GM12878 (cell line): Measurements from ENCODE around the gene IRF2BPL. TPM values are rescaled to one million over a fixed set of nuclear protein-coding genes. Genes with fewer than 3 reads are reported as not detected.

Experiments
- ATAC-seq: fragments of 200-7000 bp; cut with Tn5 transposase; 3 replicates; pipeline ENCODE4 v1.9.1; 2020; ENCODE audit warnings: mild to moderate bottlenecking, moderate library complexity
- BruUV-seq: library from RNA; stranded (reverse); fragments of 400-500 nt; replicated peaks from 2 replicates; lab custom pipeline; 2021; lab: Mats Ljungman, UMichigan
- CTCF ChIA-PET: fragments of 300-600 bp; sonication (Branson Sonifier 250); formaldehyde crosslinking; extraction: SDS; loops from one replicate; lab custom pipeline; 2021; ENCODE audit warnings: inconsistent platforms; lab: Yijun Ruan, JAX
- POLR2A ChIA-PET: fragments of 350-600 bp; formaldehyde crosslinking; extraction: SDS; loops from one replicate; lab custom pipeline; 2021; ENCODE audit warnings: inconsistent platforms; lab: Charles Lee
- RAD21 ChIA-PET: fragments of 300-600 bp; sonication (Branson Sonifier 250); formaldehyde crosslinking; loops from one replicate; lab custom pipeline; 2023; ENCODE audit warnings: antibody characterized with exemption; ENCODE audit not compliant: unreplicated experiment; lab: Charles Lee
- SMC1A ChIA-PET: fragments of 300-600 bp; sonication (Branson Sonifier 250); formaldehyde crosslinking; loops from one replicate; lab custom pipeline; 2023; ENCODE audit not compliant: unreplicated experiment, uncharacterized antibody; lab: Charles Lee
- DNase-seq: peaks from one replicate; pipeline ENCODE4 v3.0.0-alpha.2; 2011; ENCODE audit warnings: low read depth, low spot score
- FAIRE-seq: peaks from 3 replicates; lab custom pipeline; 2011; peaks lifted over from hg19 to GRCh38; lab: Jason Lieb, UNC
- H2AFZ ChIP-seq: 2 replicates; pipeline ENCODE4 v1.6.0; 2011; ENCODE audit warnings: low read depth, low read length, control low read depth; ENCODE audit not compliant: control insufficient read depth
- H3K27ac ChIP-seq: 2 replicates; pipeline ENCODE4 v1.5.1; 2011; ENCODE audit warnings: control low read depth; ENCODE audit not compliant: control insufficient read depth, insufficient read depth
- H3K27me3 ChIP-seq, 2 experiments: replicated peaks in 1 of 2; 2 replicates each; pipeline versions ENCODE4 v1.6.0 to v1.6.1; 2011; ENCODE audit warnings: low read length in 1 of 2; ENCODE audit not compliant: control insufficient read depth in 2 of 2, insufficient read depth in 2 of 2
- H3K36me3 ChIP-seq, 2 experiments: 2 replicates each; pipeline ENCODE4 v1.5.1; 2011; ENCODE audit warnings: low read length in 1 of 2; ENCODE audit not compliant: control insufficient read depth in 2 of 2, insufficient read depth in 2 of 2
- H3K4me1 ChIP-seq: 2 replicates; pipeline ENCODE4 v1.6.1; 2011; ENCODE audit warnings: mild to moderate bottlenecking, low read length, moderate library complexity, mixed read lengths; ENCODE audit not compliant: control insufficient read depth, insufficient read depth
- H3K4me2 ChIP-seq: 2 replicates; pipeline ENCODE4 v1.6.0; 2011; ENCODE audit warnings: control low read depth; ENCODE audit not compliant: control insufficient read depth, insufficient read depth
- H3K4me3 ChIP-seq: fragments of 200-600 bp; sonication (generic); 2 replicates; pipeline ENCODE4 v1.5.1; 2016
- H3K79me2 ChIP-seq: 2 replicates; pipeline ENCODE4 v1.6.0; 2011; ENCODE audit warnings: low read length; ENCODE audit not compliant: control insufficient read depth, insufficient read depth
- H3K9ac ChIP-seq: 2 replicates; pipeline ENCODE4 v1.8.0; 2011; ENCODE audit warnings: low read length, control low read depth, mixed read lengths; ENCODE audit not compliant: control insufficient read depth, insufficient read depth
- H3K9me3 ChIP-seq: replicated peaks from 3 replicates; pipeline ENCODE4 v1.5.1; 2011; ENCODE audit warnings: mild to moderate bottlenecking, low read length; ENCODE audit not compliant: control insufficient read depth, insufficient read depth
- H4K20me1 ChIP-seq: 2 replicates; pipeline ENCODE4 v1.6.0; 2011; ENCODE audit not compliant: control insufficient read depth, insufficient read depth
- DPF2 ChIP-seq: fragments of 450-650 bp; IDR thresholded peaks from 2 replicates; pipeline ENCODE4 v1.6.1; 2017; ENCODE audit warnings: mild to moderate bottlenecking
- EED ChIP-seq: sonication (generic); IDR thresholded peaks from 2 replicates; pipeline ENCODE4 v1.6.1; 2016; ENCODE audit warnings: antibody characterized with exemption, low read depth
- GABPA ChIP-seq: IDR thresholded peaks from 2 replicates; pipeline ENCODE4 v1.6.1; 2014; ENCODE audit warnings: antibody characterized with exemption, low read depth, mild to moderate bottlenecking, inconsistent platforms
- HDAC2 ChIP-seq: fragments of 200-600 bp; sonication (generic); IDR thresholded peaks from 2 replicates; pipeline ENCODE4 v1.6.1; 2017
- IKZF1 ChIP-seq: fragments of 450-650 bp; conservative IDR thresholded peaks from 2 replicates; pipeline ENCODE4 v1.6.1; 2017; ENCODE audit warnings: antibody characterized with exemption, mild to moderate bottlenecking
- IKZF2 ChIP-seq, 2 experiments: fragments of 450-650 bp; IDR thresholded peaks; 2 replicates each; pipeline ENCODE4 v1.6.1; 2017; ENCODE audit warnings: mild to moderate bottlenecking in 2 of 2, moderate library complexity in 2 of 2
- PAX5 ChIP-seq: IDR thresholded peaks from 2 replicates; pipeline ENCODE4 v1.6.1; 2011; ENCODE audit warnings: low read depth, low read length, borderline replicate concordance
- WGBS: methylation state at CpG from one replicate; pipeline ENCODE4 v1.1.6; 2016; ENCODE audit warnings: low lambda C conversion rate; ENCODE audit not compliant: insufficient replicate concordance, insufficient coverage; ENCODE audit errors: missing lambda C conversion rate; 5-methylcytosine and 5-hydroxymethylcytosine counted together
- in situ Hi-C: fragments of 300-500 bp; cut with MboI; formaldehyde crosslinking; loops from 9 replicates; pipeline ENCODE4 v1.14.3; 2018; ENCODE audit warnings: mixed read lengths
- intact Hi-C: fragments of 100-400 bp; cut with micrococcal nuclease; formaldehyde crosslinking; loops from one replicate; pipeline ENCODE4 v1.14.2; 2022; ENCODE audit not compliant: unreplicated experiment
- polyA plus RNA-seq, 11 experiments: library from polyadenylated mRNA; depleted of rRNA in 4 of 11; unstranded in 6 of 11; stranded (reverse) in 5 of 11; fragments of >200 nt; fragmentation: Nextera tagmentation in 4 of 11; fragmentation: Illumina TruSeq in 1 of 11; extraction: Ambion mirVana in 4 of 11; extraction: Trizol in 1 of 11; gene quantifications; 1 replicate in 1 of 11; 2 replicates in 10 of 11; pipeline versions ENCODE4 v1.2.1 to v1.2.3, GENCODE V29; 2011 to 2016; ENCODE audit warnings: inconsistent platforms in 2 of 11, missing spikeins in 2 of 11, low read depth in 1 of 11
- total RNA-seq, 4 experiments: library from RNA; depleted of rRNA in 3 of 4; stranded (reverse); fragments of >200 nt in 3 of 4; fragmentation: Illumina TruSeq in 1 of 4; extraction: Trizol in 1 of 4; gene quantifications; 2 replicates each; pipeline versions ENCODE4 v1.2.1 to v1.2.3, GENCODE V29; 2013 to 2021
- TF ChIP-seq, protein P1 (sequence below): IDR thresholded peaks from 2 replicates; pipeline ENCODE4 v1.6.1; 2012; ENCODE audit warnings: improper control_type of control experiment, low read depth, low read length; ENCODE audit not compliant: insufficient replicate concordance

IRF2BPL gene
- total and polyA plus RNA-seq, 10 of the 15 experiments (the other 5 are each of a cell fraction or from before 2014, with no cell fraction given), result 1.2 to 34.5 (median 3.1) TPM

DNA sequence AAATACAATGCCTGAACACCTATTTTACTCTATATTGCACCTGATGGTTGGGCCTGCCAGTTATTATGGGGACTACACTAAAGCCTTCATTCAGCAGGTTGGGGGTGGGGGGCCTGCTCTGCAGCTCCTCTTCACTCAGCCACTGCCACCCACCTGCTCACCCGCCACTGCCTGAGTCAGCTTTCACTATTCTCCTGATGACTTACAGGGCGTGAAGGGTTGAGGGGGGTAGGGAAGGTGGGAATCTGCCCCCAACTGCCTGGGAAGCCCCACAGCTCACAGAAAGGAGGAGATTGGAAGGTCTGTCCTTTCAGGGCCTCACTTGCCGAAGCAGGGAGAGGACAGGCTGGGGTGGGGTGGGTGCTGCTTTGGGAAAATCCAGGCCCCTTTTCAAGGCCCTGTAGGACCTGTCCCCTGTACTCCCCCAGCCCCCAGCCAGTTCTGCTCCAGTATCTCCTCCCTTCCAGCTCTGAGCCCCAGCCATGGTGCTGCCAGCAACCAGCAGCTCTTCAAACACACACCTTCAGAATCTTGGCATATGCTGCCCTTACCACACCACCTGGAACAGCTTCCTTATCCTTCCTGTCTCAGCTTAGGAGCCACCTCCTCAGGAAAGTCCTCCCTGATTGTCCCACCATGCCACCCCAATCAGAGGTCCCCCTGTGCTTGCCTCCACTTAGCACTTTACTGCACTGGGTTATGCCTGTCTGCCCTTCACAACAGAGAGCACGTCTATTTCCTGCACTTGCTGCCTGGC, 33.1 kb downstream of the IRF2BPL start:
- POLR2A ChIA-PET, result interaction anchor here (0.8 to 1.2 kb wide), 8 partner anchors 9 to 39 kb away, joined by 3 to 6 read pairs (median 3); no protein-coding TSS in a partner anchor
- H3K4me3 ChIP-seq, result no peak overlapping the region

DNA sequence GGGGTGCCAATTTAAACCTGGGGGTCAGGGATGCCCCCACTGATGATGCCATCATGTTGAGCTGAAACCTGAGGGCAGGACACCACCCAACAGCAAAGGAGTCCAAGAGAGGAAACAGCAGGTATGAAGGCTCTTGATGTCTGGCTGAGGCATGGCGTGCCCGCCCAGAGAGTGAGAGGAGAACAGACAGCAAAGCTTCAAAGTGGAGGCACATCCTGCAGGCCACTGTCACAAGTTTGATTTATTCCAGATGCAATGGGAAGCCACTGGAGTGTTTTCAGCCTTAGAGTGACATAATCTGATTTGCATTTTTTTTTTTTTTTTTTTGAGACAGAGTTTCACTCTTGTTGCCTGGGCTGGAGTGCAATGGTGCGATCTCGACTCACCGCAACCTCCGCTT, 34.8 kb downstream of the IRF2BPL start:
- H4K20me1 ChIP-seq, result no peaks in the 10 kb centered on the region
- no peak overlapping the region for H3K4me2 ChIP-seq
- H2AFZ ChIP-seq, result no peak overlapping the region
- POLR2A ChIA-PET, result interaction anchor here (0.7 kb wide), 1 partner anchor 43 kb away, joined by 5 read pairs; no protein-coding TSS in a partner anchor
- no peak overlapping the region for H3K27ac ChIP-seq
- in situ Hi-C loops (no loop called here), intact Hi-C loops (no loop called here)
- no peak for DNase-seq
- SMC1A ChIA-PET, result no interaction called here
- no TSS peak for BruUV-seq
- FAIRE-seq, result no peak
- no peak for TF ChIP-seq GABPA
- TF ChIP-seq, protein P1, sequence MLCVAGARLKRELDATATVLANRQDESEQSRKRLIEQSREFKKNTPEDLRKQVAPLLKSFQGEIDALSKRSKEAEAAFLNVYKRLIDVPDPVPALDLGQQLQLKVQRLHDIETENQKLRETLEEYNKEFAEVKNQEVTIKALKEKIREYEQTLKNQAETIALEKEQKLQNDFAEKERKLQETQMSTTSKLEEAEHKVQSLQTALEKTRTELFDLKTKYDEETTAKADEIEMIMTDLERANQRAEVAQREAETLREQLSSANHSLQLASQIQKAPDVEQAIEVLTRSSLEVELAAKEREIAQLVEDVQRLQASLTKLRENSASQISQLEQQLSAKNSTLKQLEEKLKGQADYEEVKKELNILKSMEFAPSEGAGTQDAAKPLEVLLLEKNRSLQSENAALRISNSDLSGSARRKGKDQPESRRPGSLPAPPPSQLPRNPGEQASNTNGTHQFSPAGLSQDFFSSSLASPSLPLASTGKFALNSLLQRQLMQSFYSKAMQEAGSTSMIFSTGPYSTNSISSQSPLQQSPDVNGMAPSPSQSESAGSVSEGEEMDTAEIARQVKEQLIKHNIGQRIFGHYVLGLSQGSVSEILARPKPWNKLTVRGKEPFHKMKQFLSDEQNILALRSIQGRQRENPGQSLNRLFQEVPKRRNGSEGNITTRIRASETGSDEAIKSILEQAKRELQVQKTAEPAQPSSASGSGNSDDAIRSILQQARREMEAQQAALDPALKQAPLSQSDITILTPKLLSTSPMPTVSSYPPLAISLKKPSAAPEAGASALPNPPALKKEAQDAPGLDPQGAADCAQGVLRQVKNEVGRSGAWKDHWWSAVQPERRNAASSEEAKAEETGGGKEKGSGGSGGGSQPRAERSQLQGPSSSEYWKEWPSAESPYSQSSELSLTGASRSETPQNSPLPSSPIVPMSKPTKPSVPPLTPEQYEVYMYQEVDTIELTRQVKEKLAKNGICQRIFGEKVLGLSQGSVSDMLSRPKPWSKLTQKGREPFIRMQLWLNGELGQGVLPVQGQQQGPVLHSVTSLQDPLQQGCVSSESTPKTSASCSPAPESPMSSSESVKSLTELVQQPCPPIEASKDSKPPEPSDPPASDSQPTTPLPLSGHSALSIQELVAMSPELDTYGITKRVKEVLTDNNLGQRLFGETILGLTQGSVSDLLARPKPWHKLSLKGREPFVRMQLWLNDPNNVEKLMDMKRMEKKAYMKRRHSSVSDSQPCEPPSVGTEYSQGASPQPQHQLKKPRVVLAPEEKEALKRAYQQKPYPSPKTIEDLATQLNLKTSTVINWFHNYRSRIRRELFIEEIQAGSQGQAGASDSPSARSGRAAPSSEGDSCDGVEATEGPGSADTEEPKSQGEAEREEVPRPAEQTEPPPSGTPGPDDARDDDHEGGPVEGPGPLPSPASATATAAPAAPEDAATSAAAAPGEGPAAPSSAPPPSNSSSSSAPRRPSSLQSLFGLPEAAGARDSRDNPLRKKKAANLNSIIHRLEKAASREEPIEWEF, result no peak
- no peak for ATAC-seq
- no peak overlapping the region for H3K4me3 ChIP-seq
- no peak overlapping the region for H3K9ac ChIP-seq
- H3K36me3 ChIP-seq, result no peaks in the 10 kb centered on the region
- H3K9me3 ChIP-seq, result no peaks in the 10 kb centered on the region
- no peaks in the 10 kb centered on the region for H3K27me3 ChIP-seq
- peaks cover 22% of the 10 kb centered on the region for H3K4me1 ChIP-seq
- H3K79me2 ChIP-seq, result no peaks in the 10 kb centered on the region
- CTCF ChIA-PET, result no interaction called here
- 58% methylated on average over 6 of the region's 6 CpGs for WGBS
- RAD21 ChIA-PET, result interaction anchor here (1.2 to 1.3 kb wide), 2 partner anchors 13 to 16 kb away, joined by 4 read pairs; no protein-coding TSS in a partner anchor

More for the DNA sequence above, 33.1 kb downstream of the IRF2BPL start:
- no peak overlapping the region for H3K27ac ChIP-seq
- peak; percentile 51; the same call in 2 of the 3 replicates for ATAC-seq
- intact Hi-C loops, result no loop called here
- in situ Hi-C loops, result no loop called here
- 21% methylated on average over 4 of the region's 4 CpGs for WGBS
- RAD21 ChIA-PET, result interaction anchor here (0.6 to 1.5 kb wide), 9 partner anchors 12 to 82 kb away, joined by 3 to 7 read pairs (median 3); no protein-coding TSS in a partner anchor
- H3K9me3 ChIP-seq, result no peaks in the 10 kb centered on the region
- no peak overlapping the region; the same call in 1 of the 2 replicates for H2AFZ ChIP-seq
- no peak for FAIRE-seq
- no peaks in the 10 kb centered on the region for H3K27me3 ChIP-seq
- H3K36me3 ChIP-seq, result no peaks in the 10 kb centered on the region
- peaks cover 32% of the 10 kb centered on the region for H3K4me1 ChIP-seq
- no peak overlapping the region; the same call in 1 of the 2 replicates for H3K9ac ChIP-seq
- H4K20me1 ChIP-seq, result no peaks in the 10 kb centered on the region
- no TSS peak for BruUV-seq
- no peak for DNase-seq
- H3K79me2 ChIP-seq, result no peaks in the 10 kb centered on the region
- H3K4me2 ChIP-seq, result no peak overlapping the region
- CTCF ChIA-PET, result interaction anchor here (0.8 to 1.3 kb wide), 2 partner anchors 18 to 33 kb away, joined by 3 to 4 read pairs; no protein-coding TSS in a partner anchor
- TF ChIP-seq HDAC2 (no peak), DPF2 (0 out of 2 replicates have a peak, but pooled peaks have one; percentile 21), PAX5 (no peak), IKZF2 (IDR thresholded peaks at IDR 0.05) (peak; percentile 24 to 41; a peak in 1 of 4 replicates), EED (peak; percentile 65), IKZF1 (peak; percentile 50)
- SMC1A ChIA-PET, result interaction anchor here (0.6 to 1.6 kb wide), 7 partner anchors 9 to 34 kb away, joined by 3 to 7 read pairs (median 4); no protein-coding TSS in a partner anchor
